GM15510 (cell line): Measurements from ENCODE around the gene TNN.

Experiments used
- POLR2A ChIP-seq: IDR thresholded peaks from 3 replicates; pipeline ENCODE4 v1.6.1; 2011; ENCODE audit warnings: borderline replicate concordance; ENCODE audit not compliant: insufficient read length; ENCODE audit errors: extremely low read depth

TNN gene

DNA sequence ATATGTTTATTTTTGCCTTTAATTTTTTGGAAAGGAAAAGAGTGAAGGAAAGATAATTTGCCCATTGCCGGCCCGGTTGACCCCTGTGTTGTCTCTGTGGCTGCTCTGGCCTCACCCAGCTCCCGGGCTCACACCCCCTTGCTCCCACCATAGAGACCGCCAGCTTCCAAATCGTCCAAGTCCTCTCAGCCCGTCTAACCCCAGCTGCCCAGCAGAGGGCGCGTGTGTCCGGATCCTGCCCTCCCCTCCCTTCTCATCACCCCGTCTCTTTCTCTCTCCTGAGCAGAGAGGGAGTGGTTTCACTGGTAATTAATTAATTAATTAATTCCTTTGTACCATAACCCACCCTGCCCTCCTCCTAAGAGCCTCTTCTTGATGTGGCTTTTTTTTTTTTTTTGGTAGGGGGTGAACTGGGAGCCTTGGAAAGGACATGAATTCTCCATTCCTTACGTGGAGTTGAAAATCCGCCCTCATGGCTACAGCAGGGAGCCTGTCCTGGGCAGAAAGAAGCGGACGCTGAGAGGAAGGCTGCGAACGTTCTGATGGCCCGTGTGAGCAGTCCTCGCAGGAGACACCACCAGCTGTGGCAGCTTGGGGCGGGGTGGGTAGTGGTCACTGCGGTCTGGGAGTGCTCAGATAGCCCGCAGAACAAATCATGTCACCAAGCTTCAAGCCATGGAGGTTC, 79.0 kb downstream of the TNN start:
- TF ChIP-seq POLR2A: no peak

- no peak for TF ChIP-seq POLR2A
Observed at GRCh38 chr1:175147569-175147968, 79.9 kb downstream of the TNN start.

- TF ChIP-seq POLR2A: no peak
Observed at GRCh38 chr1:175148068-175148467, 80.4 kb downstream of the TNN start.

DNA sequence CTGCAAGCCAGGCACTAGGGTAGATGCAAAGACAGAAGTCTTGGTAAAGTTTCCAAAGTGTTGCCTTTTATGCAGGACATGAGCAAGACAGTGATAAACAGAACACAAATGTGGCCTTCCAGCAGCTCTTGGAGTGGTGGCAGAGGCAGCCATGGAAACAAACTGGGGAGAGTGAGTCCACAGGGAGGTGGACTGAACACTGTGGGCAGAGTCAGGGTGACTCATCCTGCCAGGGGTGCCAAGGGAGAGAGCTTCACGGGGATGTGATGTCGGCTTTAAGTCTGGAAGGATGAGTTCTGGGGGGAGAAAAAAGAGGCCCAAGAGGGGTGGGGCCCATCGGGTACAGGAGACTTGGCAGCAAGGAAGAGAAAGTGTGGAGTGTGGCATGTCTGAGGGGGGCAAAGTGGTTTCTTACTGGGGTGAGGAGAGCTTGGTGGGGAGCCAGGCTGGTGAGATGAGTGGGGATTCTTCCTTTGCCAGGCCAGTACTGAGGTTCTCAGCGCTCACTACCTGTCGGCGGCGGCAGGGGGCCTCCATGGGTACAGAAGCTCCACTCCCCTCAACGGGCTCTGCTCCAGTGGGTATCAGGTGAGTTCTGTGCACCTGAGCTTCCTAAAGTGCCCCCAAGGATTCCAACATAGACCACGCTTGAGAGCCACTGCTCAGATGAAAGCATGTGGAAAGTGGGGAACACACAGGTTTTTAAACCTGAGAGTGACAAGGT, 83.1 kb downstream of the TNN start:
- no peak for TF ChIP-seq POLR2A

DNA sequence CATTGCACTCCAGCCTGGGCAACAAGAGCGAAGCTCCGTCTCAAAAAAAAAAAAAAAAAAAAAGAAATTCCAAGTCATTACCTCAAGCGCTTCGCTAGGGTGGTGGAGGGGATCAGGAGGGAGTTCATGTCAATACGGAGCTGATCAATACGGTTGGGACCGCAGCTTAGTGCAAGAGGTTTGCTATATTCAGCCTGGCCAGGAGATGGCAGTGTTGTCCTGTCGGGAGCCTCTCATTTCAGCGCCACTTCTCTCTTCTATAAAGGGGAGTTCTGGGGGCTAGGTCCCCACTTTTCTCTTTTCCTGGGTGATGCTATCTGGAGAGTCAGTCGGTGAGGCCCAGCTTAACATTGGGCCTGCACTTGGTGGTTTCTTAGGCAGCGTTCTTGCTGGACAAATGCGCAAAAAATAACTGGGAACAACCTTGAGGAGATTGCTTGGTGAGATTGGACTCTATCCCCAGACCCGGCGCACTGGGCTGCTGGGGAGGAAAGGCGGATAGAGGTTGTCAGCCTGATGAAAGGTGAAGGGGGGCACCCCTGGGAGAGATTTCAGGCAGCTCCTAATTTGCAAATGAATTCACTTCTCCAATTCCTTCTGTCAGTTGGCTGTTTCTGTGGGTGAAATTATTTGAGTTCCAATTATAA, 84.5 kb downstream of the TNN start:
- no peak for TF ChIP-seq POLR2A

DNA sequence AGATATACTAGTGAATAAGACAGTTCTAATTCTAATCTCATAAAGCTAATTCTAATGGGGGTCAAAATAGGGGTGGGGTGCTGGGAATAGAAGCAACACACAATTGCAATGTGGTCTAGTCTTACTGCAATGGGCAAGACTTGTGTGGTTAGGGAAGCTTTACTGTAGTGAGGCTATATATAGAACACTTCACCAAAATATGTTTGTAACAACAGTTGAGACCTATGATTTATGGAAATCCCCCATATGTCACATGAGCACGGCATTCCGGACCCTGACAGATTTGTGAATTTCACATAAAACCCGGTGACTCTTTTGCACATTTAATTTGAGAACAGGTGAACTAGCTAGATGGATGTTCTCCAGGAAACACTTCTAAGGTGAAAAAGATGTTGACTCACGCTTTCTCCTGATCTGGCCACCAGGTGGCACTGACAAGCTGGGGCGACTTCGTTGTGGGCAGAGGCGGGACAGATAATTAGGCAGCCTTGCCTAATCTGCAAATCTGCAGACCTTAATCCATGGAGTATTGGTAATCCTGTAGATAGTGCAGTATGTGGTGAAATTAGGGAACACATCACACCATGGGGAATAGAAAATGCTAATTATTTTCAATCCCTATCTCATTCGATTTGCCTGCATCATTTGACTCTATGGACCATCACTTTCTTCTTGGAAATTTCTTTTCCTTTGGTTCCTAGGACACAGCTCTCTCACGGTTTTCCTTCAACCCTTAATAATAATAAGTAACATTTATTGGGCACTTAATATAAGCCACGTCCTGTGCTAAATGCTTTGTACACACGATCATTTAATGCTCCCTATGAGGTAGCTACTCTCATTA, 87.2 kb downstream of the TNN start:
- TF ChIP-seq POLR2A: no peak

DNA sequence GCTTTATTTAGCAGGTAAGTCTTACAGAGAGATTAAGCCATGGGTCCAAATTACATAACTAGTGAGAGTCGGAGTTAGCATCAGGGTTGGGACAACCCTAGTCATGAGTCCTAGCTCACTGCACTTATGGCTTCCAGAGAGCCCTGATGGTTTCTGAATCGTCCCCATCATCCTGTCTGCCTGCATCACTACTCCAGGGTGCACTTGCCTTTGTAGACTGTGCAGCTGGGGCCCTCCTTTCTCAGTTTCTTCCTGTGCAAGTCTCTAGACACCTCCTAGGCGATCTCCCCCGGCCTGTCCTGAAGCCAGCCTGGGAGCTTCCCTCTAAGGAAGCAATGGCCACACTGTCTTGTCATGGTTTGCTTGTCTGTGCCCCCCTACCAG, 87.8 kb downstream of the TNN start:
- no peak for TF ChIP-seq POLR2A

DNA sequence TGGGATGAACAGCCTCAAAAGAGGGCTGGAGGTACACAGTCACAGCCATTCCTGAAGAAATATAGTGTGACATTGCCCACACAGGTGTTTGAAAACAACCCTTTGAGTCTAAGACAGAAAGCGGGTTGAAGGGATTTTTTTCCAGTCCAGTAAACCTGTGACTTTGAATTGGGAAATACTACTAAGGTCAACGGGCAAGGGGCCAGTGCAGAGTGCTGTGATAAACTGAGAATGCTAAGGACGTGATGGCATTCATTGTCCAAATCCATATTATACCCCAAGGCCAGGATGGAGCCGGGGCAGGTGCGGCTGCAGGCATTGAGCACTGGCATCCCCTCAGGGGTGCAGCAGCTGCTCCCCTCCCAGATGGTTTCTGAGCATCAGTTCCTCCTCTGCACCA, 88.3 kb downstream of the TNN start:
- no peak for TF ChIP-seq POLR2A

GRCh38 chr1:175157200-175157599, 89.6 kb downstream of the TNN start:
- no peak for TF ChIP-seq POLR2A

GRCh38 chr1:175158170-175158591, 90.5 kb downstream of the TNN start:
- TF ChIP-seq POLR2A: no peak

- no peak for TF ChIP-seq POLR2A
Observed at GRCh38 chr1:175162955-175163354, 95.3 kb downstream of the TNN start.

GRCh38 chr1:175163702-175164101, 96.1 kb downstream of the TNN start:
- TF ChIP-seq POLR2A: no peak

- no peak for TF ChIP-seq POLR2A
Observed at GRCh38 chr1:175164751-175165150, 97.1 kb downstream of the TNN start.

- no peak for TF ChIP-seq POLR2A
Observed at GRCh38 chr1:175166746-175167145, 99.1 kb downstream of the TNN start.

DNA sequence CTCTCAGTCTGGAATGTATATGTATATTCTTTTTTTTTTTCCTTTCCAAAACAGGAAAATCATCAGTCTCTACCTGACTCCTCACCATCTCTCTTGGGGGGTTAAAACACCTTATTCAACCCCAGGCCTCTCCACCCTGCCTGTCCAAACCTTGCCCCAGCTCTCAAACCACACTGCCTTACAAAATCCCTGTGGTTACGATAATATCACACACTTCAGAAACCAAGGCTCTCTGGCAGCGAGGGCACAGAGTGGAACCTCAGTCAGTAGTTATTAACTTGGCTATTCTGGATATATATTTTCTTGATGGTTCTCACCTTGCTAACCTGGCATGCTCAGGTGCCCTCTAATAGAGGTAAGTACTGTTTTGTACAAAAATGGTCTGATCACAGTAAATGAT, 100.2 kb downstream of the TNN start:
- TF ChIP-seq POLR2A: no peak
